GM12801 (cell line): ENCODE data around the gene LHX6.

Source experiments
- CTCF ChIP-seq: IDR thresholded peaks from one replicate; pipeline ENCODE4 v1.5.1; 2011; ENCODE audit warnings: control low read depth; ENCODE audit not compliant: insufficient read length; ENCODE audit errors: extremely low read depth

Gene LHX6

GRCh38 chr9:122173670-122174069 lies 55.1 kb downstream of the LHX6 start:
- no peak for TF ChIP-seq CTCF

GRCh38 chr9:122172131-122172530 lies 56.6 kb downstream of the LHX6 start:
- no peak for TF ChIP-seq CTCF

GRCh38 chr9:122168356-122168755 lies 60.4 kb downstream of the LHX6 start:
- no peak for TF ChIP-seq CTCF

- TF ChIP-seq CTCF: no peak
Observed at GRCh38 chr9:122164286-122164685, 64.5 kb downstream of the LHX6 start.

GRCh38 chr9:122162415-122162814 lies 66.3 kb downstream of the LHX6 start:
- TF ChIP-seq CTCF: no peak

- TF ChIP-seq CTCF: no peak
Observed at GRCh38 chr9:122159925-122160246, 68.9 kb downstream of the LHX6 start.

GRCh38 chr9:122159026-122159924 lies 69.5 kb downstream of the LHX6 start, which contains the start of the genes MORN5 and NDUFA8:
MORN5 (plus strand) TSS chr9:122159908; CDS start chr9:122159973, 65 bp downstream.
NDUFA8 (minus strand) TSS chr9:122159779; CDS start chr9:122159677, 102 bp downstream.
- no peak for TF ChIP-seq CTCF
